Testis (tissue), 2 donors: Measurements from ENCODE around the gene CSH2.
"Not testable (repeated sequence)": the region's sequence is repeated elsewhere in the genome, so short reads cannot be mapped to it uniquely, and the experiment has no call there.

Experiments used
- POLR2A ChIP-seq: fragments of 450-650 bp; IDR thresholded peaks from one replicate; pipeline ENCODE4 v1.6.1; 2017; ENCODE audit warnings: antibody characterized with exemption, mild to moderate bottlenecking, moderate library complexity
- TF ChIP-seq, protein P1 (sequence below), 3 experiments: fragments of 450-650 bp in 2 of 3; fragments of 200-600 bp in 1 of 3; sonication (generic) in 1 of 3; IDR thresholded peaks; one replicate each; pipeline ENCODE4 v1.5.1; 2016 to 2019; ENCODE audit warnings: antibody characterized with exemption in 3 of 3, mild to moderate bottlenecking in 2 of 3, moderate library complexity in 1 of 3

DNA sequence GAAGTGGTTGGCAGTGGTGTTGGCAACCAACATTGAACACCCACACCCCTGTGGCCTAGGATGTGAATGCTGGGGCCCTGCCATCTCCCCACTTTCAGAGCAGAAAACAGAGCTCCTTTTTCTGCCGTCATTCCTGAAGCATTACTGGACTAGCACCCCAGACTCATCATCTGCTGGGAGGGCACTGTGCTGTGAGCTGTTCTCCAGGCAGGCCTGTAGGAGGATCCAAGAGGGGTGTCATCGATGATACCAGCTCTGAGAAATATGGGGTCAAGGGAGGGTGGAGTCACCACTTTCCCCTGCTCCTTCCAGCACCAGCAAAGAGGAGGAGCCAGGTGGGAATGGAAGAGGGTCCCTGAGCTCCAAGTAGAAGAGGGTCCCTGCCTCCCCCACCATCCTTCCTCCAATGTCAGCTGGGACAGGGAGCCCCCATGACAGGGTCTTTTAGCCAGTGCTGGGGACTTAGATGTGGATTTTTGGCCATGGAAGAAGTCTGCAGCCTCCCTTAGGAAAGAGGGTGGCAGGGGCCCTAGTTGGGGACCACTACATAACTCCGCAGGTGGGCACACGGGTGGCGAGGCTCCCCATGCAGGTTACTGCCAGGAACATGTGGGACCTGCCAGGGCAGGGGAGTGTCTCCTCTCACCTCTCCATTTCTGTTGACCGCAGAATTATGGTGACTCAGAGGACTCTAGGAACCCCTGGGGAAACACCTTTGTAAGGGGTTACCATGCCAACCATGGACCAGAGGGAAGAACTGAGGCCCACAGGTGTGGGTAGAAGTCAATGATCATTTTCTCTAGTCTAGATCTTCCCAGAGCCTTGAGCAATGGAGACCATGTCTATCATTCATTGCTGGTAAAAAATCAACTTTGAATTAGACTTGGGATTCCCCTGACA, 25.7 kb upstream of the CSH2 start:
- TF ChIP-seq, protein P1, sequence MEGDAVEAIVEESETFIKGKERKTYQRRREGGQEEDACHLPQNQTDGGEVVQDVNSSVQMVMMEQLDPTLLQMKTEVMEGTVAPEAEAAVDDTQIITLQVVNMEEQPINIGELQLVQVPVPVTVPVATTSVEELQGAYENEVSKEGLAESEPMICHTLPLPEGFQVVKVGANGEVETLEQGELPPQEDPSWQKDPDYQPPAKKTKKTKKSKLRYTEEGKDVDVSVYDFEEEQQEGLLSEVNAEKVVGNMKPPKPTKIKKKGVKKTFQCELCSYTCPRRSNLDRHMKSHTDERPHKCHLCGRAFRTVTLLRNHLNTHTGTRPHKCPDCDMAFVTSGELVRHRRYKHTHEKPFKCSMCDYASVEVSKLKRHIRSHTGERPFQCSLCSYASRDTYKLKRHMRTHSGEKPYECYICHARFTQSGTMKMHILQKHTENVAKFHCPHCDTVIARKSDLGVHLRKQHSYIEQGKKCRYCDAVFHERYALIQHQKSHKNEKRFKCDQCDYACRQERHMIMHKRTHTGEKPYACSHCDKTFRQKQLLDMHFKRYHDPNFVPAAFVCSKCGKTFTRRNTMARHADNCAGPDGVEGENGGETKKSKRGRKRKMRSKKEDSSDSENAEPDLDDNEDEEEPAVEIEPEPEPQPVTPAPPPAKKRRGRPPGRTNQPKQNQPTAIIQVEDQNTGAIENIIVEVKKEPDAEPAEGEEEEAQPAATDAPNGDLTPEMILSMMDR (IDR thresholded peaks at IDR 0.05) = not testable (repeated sequence)
- not testable (repeated sequence) for TF ChIP-seq POLR2A
